Gastrocnemius medialis (tissue), 4 donors: Measurements from ENCODE around the gene CGREF1. TPM values are rescaled to one million over a fixed set of nuclear protein-coding genes. Genes with fewer than 3 reads are reported as not detected.

Source experiments
- ATAC-seq, 2 donors: fragments of 150-250 bp; one replicate each; pipeline ENCODE4 v1.9.1; 2016
- DNase-seq, 2 donors: peaks; one replicate each; pipeline ENCODE4 v3.0.0-alpha.2; 2019
- H3K27ac ChIP-seq, 4 donors: fragments of 200-600 bp; sonication (generic); 1 replicate in 1 of 4; 2 replicates in 3 of 4; pipeline ENCODE4 v1.5.1; 2016 to 2018; ENCODE audit warnings: mild to moderate bottlenecking in 2 of 4, moderate library complexity in 1 of 4
- H3K27me3 ChIP-seq, 3 donors: fragments of 200-600 bp; sonication (generic) in 2 of 3; 1 replicate in 1 of 3; 2 replicates in 2 of 3; pipeline versions ENCODE4 v1.5.1 to v1.6.0; 2016 to 2019; ENCODE audit warnings: mild to moderate bottlenecking in 1 of 3, moderate library complexity in 1 of 3
- H3K36me3 ChIP-seq, 2 donors: fragments of 200-600 bp; sonication (generic) in 1 of 2; one replicate each; pipeline ENCODE4 v1.5.1; 2017 to 2018
- H3K4me1 ChIP-seq, 2 donors: fragments of 200-600 bp; sonication (generic) in 1 of 2; one replicate each; pipeline ENCODE4 v1.5.1; 2016 to 2017; ENCODE audit warnings: mild to moderate bottlenecking in 2 of 2
- H3K4me3 ChIP-seq, 4 donors: fragments of 200-600 bp; sonication (generic) in 3 of 4; 1 replicate in 1 of 4; 2 replicates in 3 of 4; pipeline ENCODE4 v1.5.1; 2016 to 2019; ENCODE audit warnings: mild to moderate bottlenecking in 2 of 4
- H3K9me3 ChIP-seq, 3 donors: fragments of 200-600 bp; sonication (generic) in 2 of 3; 1 replicate in 1 of 3; 2 replicates in 2 of 3; pipeline ENCODE4 v1.5.1; 2016 to 2019
- POLR2A ChIP-seq, 2 donors: fragments of 450-650 bp; IDR thresholded peaks; one replicate each; pipeline ENCODE4 v1.6.1; 2017; ENCODE audit warnings: antibody characterized with exemption in 2 of 2, mild to moderate bottlenecking in 2 of 2, moderate library complexity in 2 of 2
- in situ Hi-C, 4 donors: fragments of 200-750 bp; cut with MboI; loops; one replicate each; pipeline versions ENCODE4 v1.15.0 to v1.8.0; 2017; ENCODE audit warnings: low sequenced_read_pairs in 4 of 4
- intact Hi-C: fragments of 100-400 bp; cut with DNase I; formaldehyde crosslinking; loops from one replicate; pipeline ENCODE4 v1.15.1; 2023; ENCODE audit warnings: low total_unique reads
- total RNA-seq, 4 donors: library from RNA; depleted of rRNA; stranded (reverse); fragments of >200 nt; gene quantifications; one replicate each; pipeline versions ENCODE4 v1.1.0 to v1.2.3, GENCODE V29; 2016
- TF ChIP-seq, protein P1 (sequence below), 5 experiments: fragments of 450-650 bp in 3 of 5; fragments of 200-600 bp in 2 of 5; sonication (generic) in 2 of 5; IDR thresholded peaks in 4 of 5; conservative IDR thresholded peaks in 1 of 5; 1 replicate in 4 of 5; 2 replicates in 1 of 5; pipeline ENCODE4 v1.5.1; 2016 to 2019; ENCODE audit warnings: antibody characterized with exemption in 5 of 5, mild to moderate bottlenecking in 3 of 5, moderate library complexity in 3 of 5

Gene CGREF1
- total RNA-seq, 4 donors from 2014 or later = 1.2 to 7.1 (median 4.3) TPM

DNA sequence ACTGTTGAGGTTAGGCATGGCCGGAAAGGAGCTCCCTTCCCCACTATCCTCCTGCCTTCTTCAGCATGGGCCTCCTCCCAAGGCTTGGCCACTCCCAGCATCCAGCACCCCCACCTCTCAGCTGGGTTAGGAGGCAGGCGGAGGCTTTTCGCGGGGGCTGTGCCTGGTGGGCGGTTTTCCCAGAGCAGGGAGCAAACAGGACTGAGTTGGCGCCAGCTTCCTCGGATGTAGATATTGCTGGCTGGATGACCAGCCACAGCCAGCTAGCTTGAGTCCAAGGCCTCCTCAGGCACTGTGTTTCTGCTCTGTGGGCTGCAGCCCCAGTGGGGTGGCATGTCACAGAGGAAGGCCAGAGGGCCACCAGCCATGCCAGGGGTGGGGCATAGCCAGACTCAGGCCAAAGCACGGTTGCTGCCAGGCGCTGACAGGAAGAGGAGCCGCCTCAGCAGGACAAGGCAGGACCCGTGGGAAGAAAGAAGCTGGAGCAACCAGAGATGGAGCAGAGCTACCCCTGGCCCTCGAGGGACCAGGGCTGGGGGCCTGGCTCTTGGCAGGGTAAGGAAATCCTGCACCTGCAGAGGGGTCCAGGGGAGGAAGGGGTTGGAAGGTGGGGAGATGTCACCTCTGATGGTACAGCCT, 30.0 kb upstream of the CGREF1 start, which contains the start of gene TCF23:
Gene TCF23, plus strand, starts transcription at position 204 of the 639 bp plus-strand sequence. Its CDS starts 130 bp downstream, at position 334.
- DNase-seq (no peak), ATAC-seq (no peak)
- Histone ChIP-seq H3K27ac (no peak within 1 kb of the TSS), H3K36me3 (no peaks in the 10 kb centered on the region), H3K4me3 (no peak within 1 kb of the TSS), H3K9me3 (no peaks in the 10 kb centered on the region), H3K4me1 (no peaks in the 10 kb centered on the region), H3K27me3 (no peaks in the 10 kb centered on the region)
- in situ Hi-C loops (no loop called here), intact Hi-C loops (no loop called here)
- TF ChIP-seq, protein P1, sequence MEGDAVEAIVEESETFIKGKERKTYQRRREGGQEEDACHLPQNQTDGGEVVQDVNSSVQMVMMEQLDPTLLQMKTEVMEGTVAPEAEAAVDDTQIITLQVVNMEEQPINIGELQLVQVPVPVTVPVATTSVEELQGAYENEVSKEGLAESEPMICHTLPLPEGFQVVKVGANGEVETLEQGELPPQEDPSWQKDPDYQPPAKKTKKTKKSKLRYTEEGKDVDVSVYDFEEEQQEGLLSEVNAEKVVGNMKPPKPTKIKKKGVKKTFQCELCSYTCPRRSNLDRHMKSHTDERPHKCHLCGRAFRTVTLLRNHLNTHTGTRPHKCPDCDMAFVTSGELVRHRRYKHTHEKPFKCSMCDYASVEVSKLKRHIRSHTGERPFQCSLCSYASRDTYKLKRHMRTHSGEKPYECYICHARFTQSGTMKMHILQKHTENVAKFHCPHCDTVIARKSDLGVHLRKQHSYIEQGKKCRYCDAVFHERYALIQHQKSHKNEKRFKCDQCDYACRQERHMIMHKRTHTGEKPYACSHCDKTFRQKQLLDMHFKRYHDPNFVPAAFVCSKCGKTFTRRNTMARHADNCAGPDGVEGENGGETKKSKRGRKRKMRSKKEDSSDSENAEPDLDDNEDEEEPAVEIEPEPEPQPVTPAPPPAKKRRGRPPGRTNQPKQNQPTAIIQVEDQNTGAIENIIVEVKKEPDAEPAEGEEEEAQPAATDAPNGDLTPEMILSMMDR (IDR thresholded peaks at IDR 0.05 in 4 of 5, conservative IDR thresholded peaks at IDR 0.05 in 1 of 5) = no peak
- no peak for TF ChIP-seq POLR2A (IDR thresholded peaks at IDR 0.05)

DNA sequence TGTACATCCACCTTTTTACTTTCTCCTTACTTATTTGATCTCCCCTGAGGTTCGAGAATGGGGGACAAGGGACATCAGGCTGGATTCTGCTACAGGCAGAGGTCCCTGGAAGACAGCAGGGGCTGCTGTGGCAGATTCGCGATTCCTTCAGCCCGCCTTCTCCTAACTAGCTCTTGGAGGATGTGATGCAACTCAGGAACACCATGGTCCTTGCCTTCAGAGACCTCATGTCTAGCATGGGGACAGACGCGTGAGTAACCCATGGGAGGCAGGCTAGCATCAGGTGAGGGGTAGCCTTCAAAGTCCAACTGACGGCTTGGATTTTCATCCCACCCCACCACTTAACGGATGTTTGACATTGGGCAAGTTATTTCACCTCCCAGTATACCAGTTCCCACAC, 29.0 kb upstream of the CGREF1 start:
- H3K36me3 ChIP-seq = no peaks in the 10 kb centered on the region
- intact Hi-C loops = no loop called here
- no peaks in the 10 kb centered on the region for H3K9me3 ChIP-seq
- TF ChIP-seq POLR2A (IDR thresholded peaks at IDR 0.05) = no peak
- TF ChIP-seq, protein P1 (IDR thresholded peaks at IDR 0.05 in 4 of 5, conservative IDR thresholded peaks at IDR 0.05 in 1 of 5) = no peak
- DNase-seq = no peak
- no peak for ATAC-seq
- no peaks in the 10 kb centered on the region for H3K27me3 ChIP-seq
- in situ Hi-C loops = no loop called here
- H3K4me1 ChIP-seq = no peaks in the 10 kb centered on the region
- no peak overlapping the region for H3K4me3 ChIP-seq
- H3K27ac ChIP-seq = no peak overlapping the region

- ATAC-seq = no peak
- no peak overlapping the region for H3K4me3 ChIP-seq
- no peaks in the 10 kb centered on the region for H3K4me1 ChIP-seq
- in situ Hi-C loops = no loop called here
- H3K27ac ChIP-seq = no peak overlapping the region
- H3K9me3 ChIP-seq = no peaks in the 10 kb centered on the region
- H3K36me3 ChIP-seq = no peaks in the 10 kb centered on the region
- TF ChIP-seq POLR2A (IDR thresholded peaks at IDR 0.05) = no peak
- TF ChIP-seq, protein P1 (IDR thresholded peaks at IDR 0.05 in 4 of 5, conservative IDR thresholded peaks at IDR 0.05 in 1 of 5) = no peak
- intact Hi-C loops = no loop called here
- DNase-seq = no peak
- H3K27me3 ChIP-seq = no peaks in the 10 kb centered on the region
These were observed 26.8 kb upstream of the CGREF1 start for GRCh38 chr2:27145682-27146081.

DNA sequence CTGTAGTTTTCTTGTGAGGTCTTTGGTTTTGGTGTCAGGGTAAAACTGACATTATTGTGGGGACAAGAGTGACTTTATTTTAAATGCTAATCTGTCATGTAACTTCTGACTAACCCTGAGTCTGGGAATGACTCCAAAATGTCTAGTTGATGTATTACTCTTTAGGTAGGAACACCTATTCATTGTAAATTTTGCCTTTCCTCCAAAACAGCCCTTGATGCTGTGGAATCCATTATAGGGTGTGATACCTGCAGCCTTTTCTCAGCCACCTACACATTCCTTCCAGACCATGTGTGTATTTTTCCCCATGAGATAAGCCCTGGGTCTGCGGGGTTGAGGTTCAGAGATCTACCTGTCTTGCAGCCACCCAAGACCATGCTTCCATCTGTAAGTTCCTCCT, 24.4 kb upstream of the CGREF1 start:
- in situ Hi-C loops = no loop called here
- H3K4me3 ChIP-seq = no peak overlapping the region
- ATAC-seq (no peak), DNase-seq (no peak)
- TF ChIP-seq POLR2A (IDR thresholded peaks at IDR 0.05) = no peak
- TF ChIP-seq, protein P1 (IDR thresholded peaks at IDR 0.05 in 4 of 5, conservative IDR thresholded peaks at IDR 0.05 in 1 of 5) = no peak
- H3K27me3 ChIP-seq = no peaks in the 10 kb centered on the region
- intact Hi-C loops = no loop called here
- no peaks in the 10 kb centered on the region for H3K36me3 ChIP-seq
- H3K9me3 ChIP-seq = no peaks in the 10 kb centered on the region
- no peaks in the 10 kb centered on the region for H3K4me1 ChIP-seq
- H3K27ac ChIP-seq = no peak overlapping the region

GRCh38 chr2:27139310-27139709, 20.4 kb upstream of the CGREF1 start, which contains the start of gene PRR30:
Gene PRR30 (minus strand): TSS chr2:27139410. CDS start chr2:27138329, 1,081 bp downstream.
- H3K4me1 ChIP-seq = no peaks in the 10 kb centered on the region
- intact Hi-C loops = no loop called here
- no peaks in the 10 kb centered on the region for H3K9me3 ChIP-seq
- ATAC-seq (no peak), DNase-seq (no peak)
- no peaks in the 10 kb centered on the region for H3K27me3 ChIP-seq
- no peak within 1 kb of the TSS for H3K4me3 ChIP-seq
- TF ChIP-seq, protein P1 (IDR thresholded peaks at IDR 0.05 in 4 of 5, conservative IDR thresholded peaks at IDR 0.05 in 1 of 5) = no peak
- TF ChIP-seq POLR2A (IDR thresholded peaks at IDR 0.05) = no peak
- no peaks in the 10 kb centered on the region for H3K36me3 ChIP-seq
- in situ Hi-C loops = no loop called here
- H3K27ac ChIP-seq = no peak within 1 kb of the TSS
